GM12878 (cell line): ENCODE data around the gene RALGAPA1. TPM values are rescaled to one million over a fixed set of nuclear protein-coding genes. Genes with fewer than 3 reads are reported as not detected.

Experiments
- ATAC-seq: fragments of 200-7000 bp; cut with Tn5 transposase; 3 replicates; pipeline ENCODE4 v1.9.1; 2020; ENCODE audit warnings: mild to moderate bottlenecking, moderate library complexity
- BruUV-seq: library from RNA; stranded (reverse); fragments of 400-500 nt; replicated peaks from 2 replicates; lab custom pipeline; 2021; lab: Mats Ljungman, UMichigan
- CTCF ChIA-PET: fragments of 300-600 bp; sonication (Branson Sonifier 250); formaldehyde crosslinking; extraction: SDS; loops from one replicate; lab custom pipeline; 2021; ENCODE audit warnings: inconsistent platforms; lab: Yijun Ruan, JAX
- POLR2A ChIA-PET: fragments of 350-600 bp; formaldehyde crosslinking; extraction: SDS; loops from one replicate; lab custom pipeline; 2021; ENCODE audit warnings: inconsistent platforms; lab: Charles Lee
- RAD21 ChIA-PET: fragments of 300-600 bp; sonication (Branson Sonifier 250); formaldehyde crosslinking; loops from one replicate; lab custom pipeline; 2023; ENCODE audit warnings: antibody characterized with exemption; ENCODE audit not compliant: unreplicated experiment; lab: Charles Lee
- SMC1A ChIA-PET: fragments of 300-600 bp; sonication (Branson Sonifier 250); formaldehyde crosslinking; loops from one replicate; lab custom pipeline; 2023; ENCODE audit not compliant: unreplicated experiment, uncharacterized antibody; lab: Charles Lee
- DNase-seq: peaks from one replicate; pipeline ENCODE4 v3.0.0-alpha.2; 2011; ENCODE audit warnings: low read depth, low spot score
- FAIRE-seq: peaks from 3 replicates; lab custom pipeline; 2011; peaks lifted over from hg19 to GRCh38; lab: Jason Lieb, UNC
- H2AFZ ChIP-seq: 2 replicates; pipeline ENCODE4 v1.6.0; 2011; ENCODE audit warnings: low read depth, low read length, control low read depth; ENCODE audit not compliant: control insufficient read depth
- H3K27ac ChIP-seq: 2 replicates; pipeline ENCODE4 v1.5.1; 2011; ENCODE audit warnings: control low read depth; ENCODE audit not compliant: control insufficient read depth, insufficient read depth
- H3K27me3 ChIP-seq, 2 experiments: replicated peaks in 1 of 2; 2 replicates each; pipeline versions ENCODE4 v1.6.0 to v1.6.1; 2011; ENCODE audit warnings: low read length in 1 of 2; ENCODE audit not compliant: control insufficient read depth in 2 of 2, insufficient read depth in 2 of 2
- H3K36me3 ChIP-seq, 2 experiments: 2 replicates each; pipeline ENCODE4 v1.5.1; 2011; ENCODE audit warnings: low read length in 1 of 2; ENCODE audit not compliant: control insufficient read depth in 2 of 2, insufficient read depth in 2 of 2
- H3K4me1 ChIP-seq: 2 replicates; pipeline ENCODE4 v1.6.1; 2011; ENCODE audit warnings: mild to moderate bottlenecking, low read length, moderate library complexity, mixed read lengths; ENCODE audit not compliant: control insufficient read depth, insufficient read depth
- H3K4me2 ChIP-seq: 2 replicates; pipeline ENCODE4 v1.6.0; 2011; ENCODE audit warnings: control low read depth; ENCODE audit not compliant: control insufficient read depth, insufficient read depth
- H3K4me3 ChIP-seq: fragments of 200-600 bp; sonication (generic); 2 replicates; pipeline ENCODE4 v1.5.1; 2016
- H3K79me2 ChIP-seq: 2 replicates; pipeline ENCODE4 v1.6.0; 2011; ENCODE audit warnings: low read length; ENCODE audit not compliant: control insufficient read depth, insufficient read depth
- H3K9ac ChIP-seq: 2 replicates; pipeline ENCODE4 v1.8.0; 2011; ENCODE audit warnings: low read length, control low read depth, mixed read lengths; ENCODE audit not compliant: control insufficient read depth, insufficient read depth
- H3K9me3 ChIP-seq: replicated peaks from 3 replicates; pipeline ENCODE4 v1.5.1; 2011; ENCODE audit warnings: mild to moderate bottlenecking, low read length; ENCODE audit not compliant: control insufficient read depth, insufficient read depth
- H4K20me1 ChIP-seq: 2 replicates; pipeline ENCODE4 v1.6.0; 2011; ENCODE audit not compliant: control insufficient read depth, insufficient read depth
- DPF2 ChIP-seq: fragments of 450-650 bp; IDR thresholded peaks from 2 replicates; pipeline ENCODE4 v1.6.1; 2017; ENCODE audit warnings: mild to moderate bottlenecking
- HCFC1 ChIP-seq: fragments of 150-350 bp; IDR thresholded peaks from 2 replicates; pipeline ENCODE4 v1.6.1; 2014; ENCODE audit warnings: low read length
- NBN ChIP-seq: fragments of 450-650 bp; IDR thresholded peaks from 2 replicates; pipeline ENCODE4 v1.6.1; 2016
- YBX1 ChIP-seq: fragments of 450-650 bp; IDR thresholded peaks from 2 replicates; pipeline ENCODE4 v1.6.1; 2016; ENCODE audit warnings: antibody characterized with exemption
- ZNF207 ChIP-seq: fragments of 450-650 bp; IDR thresholded peaks from 2 replicates; pipeline ENCODE4 v1.6.1; 2014; ENCODE audit warnings: antibody characterized with exemption, mild to moderate bottlenecking, borderline replicate concordance
- WGBS: methylation state at CpG from one replicate; pipeline ENCODE4 v1.1.6; 2016; ENCODE audit warnings: low lambda C conversion rate; ENCODE audit not compliant: insufficient replicate concordance, insufficient coverage; ENCODE audit errors: missing lambda C conversion rate; 5-methylcytosine and 5-hydroxymethylcytosine counted together
- in situ Hi-C: fragments of 300-500 bp; cut with MboI; formaldehyde crosslinking; loops from 9 replicates; pipeline ENCODE4 v1.14.3; 2018; ENCODE audit warnings: mixed read lengths
- intact Hi-C: fragments of 100-400 bp; cut with micrococcal nuclease; formaldehyde crosslinking; loops from one replicate; pipeline ENCODE4 v1.14.2; 2022; ENCODE audit not compliant: unreplicated experiment
- polyA plus RNA-seq, 11 experiments: library from polyadenylated mRNA; depleted of rRNA in 4 of 11; unstranded in 6 of 11; stranded (reverse) in 5 of 11; fragments of >200 nt; fragmentation: Nextera tagmentation in 4 of 11; fragmentation: Illumina TruSeq in 1 of 11; extraction: Ambion mirVana in 4 of 11; extraction: Trizol in 1 of 11; gene quantifications; 1 replicate in 1 of 11; 2 replicates in 10 of 11; pipeline versions ENCODE4 v1.2.1 to v1.2.3, GENCODE V29; 2011 to 2016; ENCODE audit warnings: inconsistent platforms in 2 of 11, missing spikeins in 2 of 11, low read depth in 1 of 11
- total RNA-seq, 4 experiments: library from RNA; depleted of rRNA in 3 of 4; stranded (reverse); fragments of >200 nt in 3 of 4; fragmentation: Illumina TruSeq in 1 of 4; extraction: Trizol in 1 of 4; gene quantifications; 2 replicates each; pipeline versions ENCODE4 v1.2.1 to v1.2.3, GENCODE V29; 2013 to 2021
- TF ChIP-seq, protein P1 (sequence below): IDR thresholded peaks from 2 replicates; pipeline ENCODE4 v1.6.1; 2012; ENCODE audit warnings: mild to moderate bottlenecking, low read depth, low read length
- TF ChIP-seq, protein P2 (sequence below): IDR thresholded peaks from 2 replicates; pipeline ENCODE4 v1.6.1; 2011; ENCODE audit warnings: borderline replicate concordance, low read depth, mild to moderate bottlenecking, moderate library complexity, low read length; ENCODE audit not compliant: insufficient read depth, poor library complexity, severe bottlenecking
- TF ChIP-seq, protein P3 (sequence below): fragments of 450-650 bp; IDR thresholded peaks from 2 replicates; pipeline ENCODE4 v1.6.1; 2017; ENCODE audit warnings: borderline replicate concordance

The RALGAPA1 gene
- total and polyA plus RNA-seq, 10 of the 15 experiments (the other 5 are each of a cell fraction or from before 2014, with no cell fraction given) = 5.6 to 26.7 (median 14.7) TPM

DNA sequence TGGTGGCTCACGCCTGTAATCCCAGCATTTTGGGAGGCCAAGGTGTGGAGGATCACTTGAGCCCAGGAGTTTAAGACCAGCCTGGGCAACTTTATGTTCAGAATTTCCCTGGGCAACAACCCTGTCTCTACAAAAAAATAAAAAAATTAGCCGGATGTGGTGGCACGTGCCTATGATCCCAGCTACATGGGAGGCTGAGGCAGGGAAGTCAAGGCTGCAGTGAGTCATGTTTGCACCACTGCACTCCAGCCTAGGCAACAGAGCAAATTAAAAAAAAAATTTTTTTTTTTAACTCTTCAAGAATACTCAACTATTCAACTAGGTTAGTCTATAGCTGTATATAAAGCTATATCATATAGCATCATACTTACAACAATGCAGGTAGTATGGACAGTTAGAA is 113.0 kb downstream of the RALGAPA1 start (continued):
- TF ChIP-seq, protein P1, sequence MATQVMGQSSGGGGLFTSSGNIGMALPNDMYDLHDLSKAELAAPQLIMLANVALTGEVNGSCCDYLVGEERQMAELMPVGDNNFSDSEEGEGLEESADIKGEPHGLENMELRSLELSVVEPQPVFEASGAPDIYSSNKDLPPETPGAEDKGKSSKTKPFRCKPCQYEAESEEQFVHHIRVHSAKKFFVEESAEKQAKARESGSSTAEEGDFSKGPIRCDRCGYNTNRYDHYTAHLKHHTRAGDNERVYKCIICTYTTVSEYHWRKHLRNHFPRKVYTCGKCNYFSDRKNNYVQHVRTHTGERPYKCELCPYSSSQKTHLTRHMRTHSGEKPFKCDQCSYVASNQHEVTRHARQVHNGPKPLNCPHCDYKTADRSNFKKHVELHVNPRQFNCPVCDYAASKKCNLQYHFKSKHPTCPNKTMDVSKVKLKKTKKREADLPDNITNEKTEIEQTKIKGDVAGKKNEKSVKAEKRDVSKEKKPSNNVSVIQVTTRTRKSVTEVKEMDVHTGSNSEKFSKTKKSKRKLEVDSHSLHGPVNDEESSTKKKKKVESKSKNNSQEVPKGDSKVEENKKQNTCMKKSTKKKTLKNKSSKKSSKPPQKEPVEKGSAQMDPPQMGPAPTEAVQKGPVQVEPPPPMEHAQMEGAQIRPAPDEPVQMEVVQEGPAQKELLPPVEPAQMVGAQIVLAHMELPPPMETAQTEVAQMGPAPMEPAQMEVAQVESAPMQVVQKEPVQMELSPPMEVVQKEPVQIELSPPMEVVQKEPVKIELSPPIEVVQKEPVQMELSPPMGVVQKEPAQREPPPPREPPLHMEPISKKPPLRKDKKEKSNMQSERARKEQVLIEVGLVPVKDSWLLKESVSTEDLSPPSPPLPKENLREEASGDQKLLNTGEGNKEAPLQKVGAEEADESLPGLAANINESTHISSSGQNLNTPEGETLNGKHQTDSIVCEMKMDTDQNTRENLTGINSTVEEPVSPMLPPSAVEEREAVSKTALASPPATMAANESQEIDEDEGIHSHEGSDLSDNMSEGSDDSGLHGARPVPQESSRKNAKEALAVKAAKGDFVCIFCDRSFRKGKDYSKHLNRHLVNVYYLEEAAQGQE = no peak

DNA sequence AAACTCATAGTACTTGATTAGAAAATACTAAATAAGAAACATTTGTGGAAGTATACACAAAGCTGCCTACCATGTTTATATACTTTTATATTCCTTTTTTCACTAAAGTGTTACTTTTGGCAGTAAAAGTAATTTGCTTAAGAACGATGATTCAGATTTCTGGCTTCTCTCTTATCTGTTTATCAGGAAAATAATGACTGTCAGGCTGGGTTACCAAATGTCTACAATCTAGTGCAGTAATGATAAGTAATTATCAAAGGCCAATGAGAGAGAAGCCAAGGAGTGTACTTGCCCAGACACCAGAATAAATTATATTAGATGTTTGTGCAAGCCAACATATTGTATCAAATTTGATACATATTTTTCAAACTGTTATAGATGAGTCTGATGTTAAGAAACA is 113.4 kb downstream of the RALGAPA1 start:
- Histone ChIP-seq H3K4me2 (no peak overlapping the region), H3K36me3 (no peaks in the 10 kb centered on the region), H2AFZ (no peak overlapping the region), H3K4me3 (no peak overlapping the region), H4K20me1 (no peaks in the 10 kb centered on the region), H3K9me3 (no peaks in the 10 kb centered on the region), H3K79me2 (no peaks in the 10 kb centered on the region), H3K9ac (no peak overlapping the region), H3K27ac (no peak overlapping the region), H3K27me3 (no peaks in the 10 kb centered on the region), H3K4me1 (no peaks in the 10 kb centered on the region)
- ChIA-PET POLR2A (interaction anchor here (0.5 to 0.6 kb wide), 2 partner anchors 50 to 116 kb away, joined by 4 to 5 read pairs; no protein-coding TSS in a partner anchor), SMC1A (interaction anchor here (0.7 kb wide), 1 partner anchor 9 kb away, joined by 3 read pairs; no protein-coding TSS in a partner anchor), RAD21 (no interaction called here), CTCF (interaction anchor here (1.4 to 2.2 kb wide), 2 partner anchors 9 to 119 kb away, joined by 3 to 9 read pairs; no protein-coding TSS in a partner anchor)
- in situ Hi-C loops = loop anchor here (25.0 kb wide), 1 partner anchor 258 kb away; no protein-coding TSS in a partner anchor
- ATAC-seq (no peak), FAIRE-seq (no peak), DNase-seq (no peak)
- intact Hi-C loops = no loop called here
- WGBS = 96% methylated on average over 1 of the region's 1 CpG
- BruUV-seq = no TSS peak
- TF ChIP-seq YBX1 (no peak), DPF2 (no peak), HCFC1 (no peak), NBN (no peak), ZNF207 (no peak)
- TF ChIP-seq, protein P2, sequence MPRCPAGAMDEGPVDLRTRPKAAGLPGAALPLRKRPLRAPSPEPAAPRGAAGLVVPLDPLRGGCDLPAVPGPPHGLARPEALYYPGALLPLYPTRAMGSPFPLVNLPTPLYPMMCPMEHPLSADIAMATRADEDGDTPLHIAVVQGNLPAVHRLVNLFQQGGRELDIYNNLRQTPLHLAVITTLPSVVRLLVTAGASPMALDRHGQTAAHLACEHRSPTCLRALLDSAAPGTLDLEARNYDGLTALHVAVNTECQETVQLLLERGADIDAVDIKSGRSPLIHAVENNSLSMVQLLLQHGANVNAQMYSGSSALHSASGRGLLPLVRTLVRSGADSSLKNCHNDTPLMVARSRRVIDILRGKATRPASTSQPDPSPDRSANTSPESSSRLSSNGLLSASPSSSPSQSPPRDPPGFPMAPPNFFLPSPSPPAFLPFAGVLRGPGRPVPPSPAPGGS = no peak
- TF ChIP-seq, protein P3, sequence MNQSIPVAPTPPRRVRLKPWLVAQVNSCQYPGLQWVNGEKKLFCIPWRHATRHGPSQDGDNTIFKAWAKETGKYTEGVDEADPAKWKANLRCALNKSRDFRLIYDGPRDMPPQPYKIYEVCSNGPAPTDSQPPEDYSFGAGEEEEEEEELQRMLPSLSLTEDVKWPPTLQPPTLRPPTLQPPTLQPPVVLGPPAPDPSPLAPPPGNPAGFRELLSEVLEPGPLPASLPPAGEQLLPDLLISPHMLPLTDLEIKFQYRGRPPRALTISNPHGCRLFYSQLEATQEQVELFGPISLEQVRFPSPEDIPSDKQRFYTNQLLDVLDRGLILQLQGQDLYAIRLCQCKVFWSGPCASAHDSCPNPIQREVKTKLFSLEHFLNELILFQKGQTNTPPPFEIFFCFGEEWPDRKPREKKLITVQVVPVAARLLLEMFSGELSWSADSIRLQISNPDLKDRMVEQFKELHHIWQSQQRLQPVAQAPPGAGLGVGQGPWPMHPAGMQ = no peak
